Stimulated activated CD4-positive, alpha-beta T cell treated with anti-CD3 and anti-CD28 coated beads, Interleukin-2, amount 100 ng/mL, for 24 hours (primary cell): ENCODE results near the gene CCDC91.

Source experiments
- DNase-seq, 2 donors: peaks; one replicate each; pipeline ENCODE4 v3.0.0-alpha.2; 2020

CCDC91 gene, protein sequence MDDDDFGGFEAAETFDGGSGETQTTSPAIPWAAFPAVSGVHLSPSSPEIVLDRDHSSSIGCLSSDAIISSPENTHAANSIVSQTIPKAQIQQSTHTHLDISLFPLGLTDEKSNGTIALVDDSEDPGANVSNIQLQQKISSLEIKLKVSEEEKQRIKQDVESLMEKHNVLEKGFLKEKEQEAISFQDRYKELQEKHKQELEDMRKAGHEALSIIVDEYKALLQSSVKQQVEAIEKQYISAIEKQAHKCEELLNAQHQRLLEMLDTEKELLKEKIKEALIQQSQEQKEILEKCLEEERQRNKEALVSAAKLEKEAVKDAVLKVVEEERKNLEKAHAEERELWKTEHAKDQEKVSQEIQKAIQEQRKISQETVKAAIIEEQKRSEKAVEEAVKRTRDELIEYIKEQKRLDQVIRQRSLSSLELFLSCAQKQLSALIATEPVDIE

GRCh38 chr12:28190321-28191050 is at the start of gene CCDC91:
Gene CCDC91, plus strand, starts transcription at chr12:28190456. Its CDS starts 66,760 bp downstream, at chr12:28257216.
- DNase-seq, result peak; percentile 87 to 88

DNA sequence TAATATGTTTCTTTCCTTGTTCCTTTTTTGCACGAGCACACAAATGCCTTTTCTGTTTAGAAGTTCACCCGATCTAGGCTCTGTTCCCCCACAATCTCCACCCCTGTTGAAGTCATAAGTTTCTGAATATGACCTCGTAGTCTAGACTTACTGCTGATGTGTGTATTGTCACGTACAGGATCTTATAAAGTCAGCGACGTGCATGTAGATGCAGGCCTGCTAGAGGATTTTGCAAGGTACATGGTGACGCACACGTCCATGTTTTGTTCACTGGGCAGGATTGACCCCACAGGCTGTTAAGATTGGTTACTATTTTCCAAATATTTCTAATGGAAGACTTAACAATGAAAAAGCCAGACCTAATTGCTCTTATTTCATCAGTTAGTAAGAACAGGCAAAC is 46.2 kb upstream of the CCDC91 start:
- DNase-seq, result no peak

GRCh38 chr12:28144532-28144931 is 45.7 kb upstream of the CCDC91 start:
- DNase-seq, result no peak

DNA sequence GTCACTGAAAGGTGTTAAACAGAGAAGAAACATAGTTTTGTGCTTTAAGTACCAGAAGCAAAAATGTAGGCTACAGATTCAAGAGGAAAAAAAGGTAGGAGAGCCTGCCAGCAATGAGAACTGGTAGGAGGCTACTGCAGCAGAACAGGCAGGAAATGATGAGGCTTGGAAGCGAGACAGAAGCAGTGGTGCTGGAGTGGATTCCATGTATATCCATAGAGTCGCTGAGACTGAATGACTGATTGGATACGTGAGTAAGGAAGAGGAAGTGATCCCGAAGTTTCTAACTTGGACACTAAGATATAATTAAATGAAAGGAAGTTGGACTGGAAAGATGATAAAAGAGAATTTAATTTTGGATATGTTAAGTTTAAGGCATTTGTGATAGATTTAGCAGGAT is 45.0 kb upstream of the CCDC91 start:
- no peak for DNase-seq

DNA sequence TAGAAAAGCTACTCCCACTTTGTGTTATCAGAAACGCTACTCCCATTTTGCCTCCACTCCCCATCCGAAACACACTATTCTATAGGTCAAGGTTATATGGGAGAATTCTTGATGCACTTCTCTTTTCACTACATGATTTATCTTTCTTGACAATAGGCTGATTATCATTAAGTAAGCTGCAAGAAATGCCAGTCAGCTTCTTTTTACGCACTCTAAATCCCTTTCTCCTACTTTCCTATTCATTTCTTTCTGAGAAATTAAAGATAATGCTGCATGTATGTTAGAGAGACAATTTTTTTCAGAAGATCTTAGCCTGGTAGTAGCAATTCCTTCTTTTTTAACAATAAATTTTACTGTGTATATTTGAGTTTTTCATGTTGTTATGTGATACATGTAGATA is 41.0 kb upstream of the CCDC91 start:
- no peak for DNase-seq

DNA sequence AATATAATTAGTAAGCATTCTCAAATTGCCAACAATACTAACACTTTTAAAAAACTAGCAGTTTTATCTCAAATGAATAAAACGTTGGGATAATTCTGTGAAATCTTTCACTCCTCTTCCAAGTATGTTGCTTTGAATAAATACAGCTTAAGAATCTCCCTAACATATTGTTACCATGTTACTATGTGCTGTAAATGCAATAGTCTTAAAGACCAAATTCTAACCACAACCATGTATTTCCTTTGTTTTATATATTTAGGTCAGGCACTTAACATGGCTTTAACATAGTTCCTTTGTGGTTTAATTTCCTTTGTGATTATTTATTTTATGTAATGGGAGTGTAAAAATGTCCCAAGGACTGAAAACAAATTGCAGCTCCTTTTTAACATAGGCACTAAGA is 33.9 kb upstream of the CCDC91 start:
- DNase-seq, result no peak

- DNase-seq, result no peak
Observed at GRCh38 chr12:28156804-28157203, 33.5 kb upstream of the CCDC91 start.

- DNase-seq, result no peak
Observed at GRCh38 chr12:28158353-28158752, 31.9 kb upstream of the CCDC91 start.

- DNase-seq, result no peak
Observed at GRCh38 chr12:28159688-28160087, 30.6 kb upstream of the CCDC91 start.

- DNase-seq, result no peak
Observed at GRCh38 chr12:28161697-28162096, 28.6 kb upstream of the CCDC91 start.

DNA sequence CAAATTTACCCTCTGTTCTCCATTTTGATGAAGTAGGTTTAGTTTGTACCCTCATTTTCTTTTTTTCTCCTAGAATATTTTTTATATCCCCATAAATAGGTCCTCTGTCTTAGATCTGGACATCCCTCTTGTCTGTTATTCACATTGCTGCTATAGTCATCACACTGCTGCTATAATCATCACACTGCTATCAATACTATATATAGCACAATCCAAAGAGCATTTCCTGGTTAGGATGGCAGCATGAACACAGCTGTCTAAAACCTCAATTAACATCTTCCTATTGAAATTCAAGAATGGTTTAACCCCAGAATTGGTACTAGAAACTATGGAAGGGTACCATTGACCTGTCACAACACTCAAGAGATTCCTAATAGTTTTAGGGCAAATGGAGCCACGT is 27.6 kb upstream of the CCDC91 start:
- DNase-seq, result no peak

GRCh38 chr12:28164644-28165275 is 25.5 kb upstream of the CCDC91 start:
- DNase-seq, result no peak

GRCh38 chr12:28167981-28168485 is 22.2 kb upstream of the CCDC91 start:
- no peak for DNase-seq

GRCh38 chr12:28171356-28172060 is 18.7 kb upstream of the CCDC91 start:
- no peak for DNase-seq

DNA sequence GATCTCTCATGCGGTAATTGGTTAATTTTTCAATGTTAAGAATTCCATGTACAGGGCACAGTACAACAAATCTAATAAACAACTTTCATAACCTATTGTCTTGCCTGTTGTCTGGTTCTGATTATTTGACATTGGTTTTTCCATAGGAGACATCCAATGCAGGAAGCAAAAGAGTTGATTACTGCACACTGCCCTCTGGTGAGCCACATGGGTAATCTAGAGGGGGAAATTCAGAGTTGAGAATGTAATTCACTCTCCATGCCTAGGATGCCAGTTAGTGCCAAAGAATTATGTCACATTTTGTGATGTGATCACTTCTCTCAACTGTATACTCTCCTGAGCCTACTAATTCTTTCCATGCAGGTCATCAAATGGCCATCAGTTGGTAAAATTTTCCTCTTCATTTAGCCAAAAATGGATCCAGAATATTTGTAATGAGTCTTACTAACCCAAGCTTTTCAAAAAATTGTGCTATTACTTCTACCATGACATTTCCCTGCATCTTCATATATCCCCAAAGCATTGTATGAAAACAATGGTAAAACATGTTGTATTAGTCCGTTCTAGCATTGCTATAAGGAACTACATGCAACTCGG is 17.7 kb upstream of the CCDC91 start:
- DNase-seq, result no peak

- DNase-seq, result no peak
Observed at GRCh38 chr12:28173440-28173839, 16.8 kb upstream of the CCDC91 start.

GRCh38 chr12:28175098-28175589 is 15.1 kb upstream of the CCDC91 start:
- DNase-seq, result no peak

DNA sequence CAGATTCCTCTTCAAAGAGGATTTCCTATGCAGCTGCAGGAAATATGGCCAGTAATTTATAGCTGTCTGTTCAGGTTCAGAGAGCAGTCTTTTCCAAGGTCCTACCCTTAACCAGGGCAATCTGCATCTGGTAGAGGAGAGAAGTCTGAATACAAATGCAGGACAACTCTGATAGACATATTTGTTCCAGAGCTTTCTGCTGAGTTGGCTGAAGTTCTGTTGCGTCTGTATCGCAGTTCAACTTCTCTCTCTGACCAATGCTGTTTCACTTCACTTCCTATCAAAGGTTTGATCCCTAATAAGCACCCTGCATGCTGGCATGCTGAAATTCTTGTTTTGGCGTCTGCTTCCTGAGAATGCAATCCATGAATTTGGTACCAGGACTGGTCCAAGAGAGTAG is 14.0 kb upstream of the CCDC91 start:
- DNase-seq, result no peak

GRCh38 chr12:28177461-28177860 is 12.8 kb upstream of the CCDC91 start:
- DNase-seq, result no peak

GRCh38 chr12:28177905-28178304 is 12.4 kb upstream of the CCDC91 start:
- no peak for DNase-seq

DNA sequence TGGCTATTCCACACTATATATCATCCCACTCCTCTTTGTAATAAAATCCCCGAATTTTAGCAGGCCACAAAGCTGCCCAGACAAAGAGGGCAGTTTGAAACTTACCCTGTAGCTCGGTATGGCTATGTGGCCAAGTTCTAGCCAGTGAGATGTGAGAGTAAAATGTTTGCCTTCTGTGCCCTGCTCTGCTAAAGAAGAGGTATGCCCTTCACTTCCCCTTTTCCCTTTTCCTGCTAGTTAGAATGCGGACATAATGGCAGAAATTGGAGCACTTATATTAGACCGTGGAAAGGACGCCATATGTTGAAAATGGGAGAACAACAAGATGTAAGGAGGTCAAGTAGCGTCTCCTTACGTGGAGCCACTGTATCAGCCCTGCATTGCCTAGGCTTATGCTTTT is 11.5 kb upstream of the CCDC91 start:
- no peak for DNase-seq

- no peak for DNase-seq
Observed at GRCh38 chr12:28180786-28181185, 9.5 kb upstream of the CCDC91 start.
